Neuron (in vitro differentiated cells): ENCODE data around the gene ZNF417.
"Not testable (repeated sequence)": the region's sequence is repeated elsewhere in the genome, so short reads cannot be mapped to it uniquely, and the experiment has no call there.

ENCODE experiments used
- H2AFZ ChIP-seq: one replicate; pipeline ENCODE4 v1.6.1; 2013; ENCODE audit warnings: low read depth, mild to moderate bottlenecking, inconsistent platforms, low read length, moderate library complexity
- H3K27me3 ChIP-seq: one replicate; pipeline ENCODE4 v1.6.1; 2013; ENCODE audit warnings: low read length; ENCODE audit not compliant: insufficient read depth
- H3K36me3 ChIP-seq: one replicate; pipeline ENCODE4 v1.6.1; 2013; ENCODE audit warnings: low read length; ENCODE audit not compliant: insufficient read depth
- H3K4me1 ChIP-seq: one replicate; pipeline ENCODE4 v1.6.1; 2013; ENCODE audit warnings: low read length; ENCODE audit not compliant: insufficient read depth
- H3K4me3 ChIP-seq: 2 replicates; pipeline ENCODE4 v1.5.1; 2013; ENCODE audit warnings: mild to moderate bottlenecking, low read length, moderate library complexity
- H3K9me3 ChIP-seq: one replicate; pipeline ENCODE4 v1.6.1; 2013; ENCODE audit warnings: low read length

ZNF417 gene

GRCh38 chr19:57927587-57927986, 11.2 kb upstream of the ZNF417 start:
- Histone ChIP-seq H3K27me3 (no peaks in the 10 kb centered on the region), H3K9me3 (peaks cover 83% of the 10 kb centered on the region), H3K4me3 (no peak overlapping the region), H2AFZ (no peak overlapping the region), H3K4me1 (no peaks in the 10 kb centered on the region), H3K36me3 (peaks cover 84% of the 10 kb centered on the region)

GRCh38 chr19:57914531-57914930, 1.9 kb downstream of the ZNF417 start:
- Histone ChIP-seq H3K36me3 (peaks cover 43% of the 10 kb centered on the region), H3K4me3 (no peak overlapping the region), H3K9me3 (peaks cover 24% of the 10 kb centered on the region), H3K4me1 (peaks cover 11% of the 10 kb centered on the region), H3K27me3 (no peaks in the 10 kb centered on the region), H2AFZ (no peak overlapping the region)

GRCh38 chr19:57907394-57907793, 9.0 kb downstream of the ZNF417 start:
- Histone ChIP-seq H3K4me3 (no peak overlapping the region), H3K9me3 (peaks cover 27% of the 10 kb centered on the region), H3K27me3 (no peaks in the 10 kb centered on the region), H3K4me1 (no peaks in the 10 kb centered on the region), H2AFZ (no peak overlapping the region), H3K36me3 (peaks cover 57% of the 10 kb centered on the region)

GRCh38 chr19:57905258-57905657, 11.1 kb downstream of the ZNF417 start:
- Histone ChIP-seq H3K4me1 (no peaks in the 10 kb centered on the region), H3K9me3 (peaks cover 13% of the 10 kb centered on the region), H2AFZ (no peak overlapping the region), H3K36me3 (peaks cover 40% of the 10 kb centered on the region), H3K4me3 (no peak overlapping the region), H3K27me3 (no peaks in the 10 kb centered on the region)

- Histone ChIP-seq H3K4me3 (no peak overlapping the region), H3K4me1 (no peaks in the 10 kb centered on the region), H3K36me3 (peaks cover 35% of the 10 kb centered on the region), H3K27me3 (no peaks in the 10 kb centered on the region), H3K9me3 (peaks cover 12% of the 10 kb centered on the region), H2AFZ (no peak overlapping the region)
Observed at GRCh38 chr19:57903618-57904184, 12.7 kb downstream of the ZNF417 start.

- Histone ChIP-seq H3K4me1 (no peaks in the 10 kb centered on the region), H3K9me3 (peaks cover 3% of the 10 kb centered on the region), H3K4me3 (no peak overlapping the region), H2AFZ (no peak overlapping the region), H3K27me3 (no peaks in the 10 kb centered on the region), H3K36me3 (peaks cover 11% of the 10 kb centered on the region)
Observed at GRCh38 chr19:57900311-57900710, 16.1 kb downstream of the ZNF417 start.

- H3K4me3 ChIP-seq, H3K9me3 ChIP-seq, H3K27me3 ChIP-seq, H2AFZ ChIP-seq: not testable (repeated sequence)
- Histone ChIP-seq H3K4me1 (peaks cover 10% of the 10 kb centered on the region), H3K36me3 (peaks cover 11% of the 10 kb centered on the region)
Observed at GRCh38 chr19:57890706-57891105, 25.7 kb downstream of the ZNF417 start.

- Histone ChIP-seq H3K4me1 (peaks cover 10% of the 10 kb centered on the region), H3K27me3 (no peaks in the 10 kb centered on the region), H2AFZ (peak within 1 kb of the TSS; percentile 80), H3K4me3 (peak within 1 kb of the TSS; percentile 98), H3K9me3 (peaks cover 23% of the 10 kb centered on the region), H3K36me3 (peaks cover 26% of the 10 kb centered on the region)
Observed at GRCh38 chr19:57888560-57889231, 27.7 kb downstream of the ZNF417 start, which contains the start of gene ZNF814. Gene ZNF814, minus strand, starts transcription at chr19:57889037. Its CDS starts 235 bp downstream, at chr19:57888802.

GRCh38 chr19:57888107-57888559, 28.3 kb downstream of the ZNF417 start:
- H3K27me3 ChIP-seq: no peaks in the 10 kb centered on the region
- peaks cover 26% of the 10 kb centered on the region for H3K36me3 ChIP-seq
- peak overlapping the region; percentile 98 for H3K4me3 ChIP-seq
- H3K4me1 ChIP-seq: peaks cover 10% of the 10 kb centered on the region
- peaks cover 23% of the 10 kb centered on the region for H3K9me3 ChIP-seq
- H2AFZ ChIP-seq: peak overlapping the region; percentile 48

GRCh38 chr19:57887195-57887941, 29.0 kb downstream of the ZNF417 start:
- H3K4me1 ChIP-seq: peaks cover 10% of the 10 kb centered on the region
- H3K27me3 ChIP-seq: no peaks in the 10 kb centered on the region
- peak overlapping the region; percentile 98 for H3K4me3 ChIP-seq
- H3K36me3 ChIP-seq: peaks cover 30% of the 10 kb centered on the region
- no peak overlapping the region for H2AFZ ChIP-seq
- H3K9me3 ChIP-seq: peaks cover 23% of the 10 kb centered on the region

- H3K4me3 ChIP-seq: no peak overlapping the region
Observed at GRCh38 chr19:57886046-57886445, 30.3 kb downstream of the ZNF417 start.

GRCh38 chr19:57873883-57874799, 42.3 kb downstream of the ZNF417 start:
- H3K27me3 ChIP-seq, H3K4me1 ChIP-seq, H3K4me3 ChIP-seq, H2AFZ ChIP-seq: not testable (repeated sequence)
- peaks cover 52% of the 10 kb centered on the region for H3K9me3 ChIP-seq
- peaks cover 64% of the 10 kb centered on the region for H3K36me3 ChIP-seq

More at GRCh38 chr19:57886046-57886445, 30.3 kb downstream of the ZNF417 start:
- Histone ChIP-seq H3K36me3 (peaks cover 30% of the 10 kb centered on the region), H3K27me3 (no peaks in the 10 kb centered on the region), H2AFZ (no peak overlapping the region), H3K4me1 (peaks cover 10% of the 10 kb centered on the region), H3K9me3 (peaks cover 23% of the 10 kb centered on the region)
